Measurements from ENCODE around the gene MAX.
A peak's percentile ranks its signal among the peaks of the same experiment; 100 is the strongest.

Gene MAX

DNA sequence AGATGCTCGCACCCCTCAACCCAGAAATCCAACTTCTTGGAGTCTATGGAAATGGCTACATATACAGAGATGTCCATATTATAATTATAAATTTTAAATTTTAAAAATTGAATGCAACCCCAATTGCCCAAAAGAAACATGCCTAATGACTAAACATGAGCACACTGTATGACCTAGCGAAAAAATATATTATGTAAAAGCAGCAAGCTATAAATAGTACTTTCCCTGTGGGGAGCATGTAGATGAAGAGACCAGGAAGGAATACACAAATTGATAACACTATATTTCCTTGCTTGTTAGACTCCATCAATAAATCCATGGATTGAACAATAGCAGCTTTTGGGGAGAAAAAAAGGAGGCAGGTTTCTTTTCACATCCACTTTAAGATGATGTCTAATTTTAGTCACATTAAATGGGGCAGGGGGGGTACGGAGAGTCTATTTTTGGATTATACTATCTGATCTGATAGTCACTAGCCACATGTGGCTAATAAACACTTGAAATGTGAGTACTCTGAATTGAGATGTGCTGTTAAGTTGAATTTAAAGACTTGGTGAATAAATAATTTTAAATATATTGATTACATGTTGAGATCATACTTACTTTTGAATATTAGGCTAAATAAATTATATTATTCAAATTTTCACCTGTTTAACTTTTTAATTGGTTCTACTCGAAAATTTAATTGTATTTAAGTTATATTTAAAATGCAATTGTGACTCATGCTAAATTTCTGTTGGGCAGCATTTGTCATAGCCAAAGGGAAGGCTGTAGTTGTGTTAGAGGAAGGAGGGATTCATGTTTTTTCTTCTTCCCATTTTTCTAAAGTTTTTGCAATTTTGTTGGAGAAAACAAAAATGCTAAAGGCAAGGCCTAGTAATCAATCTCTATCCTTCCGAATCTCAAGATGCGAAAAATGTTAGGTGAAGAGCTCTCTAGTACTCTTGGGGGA is 17.5 kb downstream of the MAX start (continued):
- TF ChIP-seq ZNF148 (tag by site-specific recombination; IDR thresholded peaks at IDR 0.05; ENCODE audit: borderline replicate concordance) (no peak), GLI2 (tag by site-specific recombination; IDR thresholded peaks at IDR 0.05; ENCODE audit: borderline replicate concordance, low read depth) (no peak), PRDM4 (tag by site-specific recombination; IDR thresholded peaks at IDR 0.05) (no peak)

GRCh38 chr14:65082930-65083329 is 19.4 kb downstream of the MAX start:
- ChIA-PET CTCF (no interaction called here), POLR2A (interaction anchor here (0.6 kb wide), 1 partner anchor 34 kb away, joined by 3 read pairs; no protein-coding TSS in a partner anchor)
- H3K36me3 ChIP-seq (ENCODE audit: control insufficient read depth in 2 of 2, insufficient read depth in 1 of 2, low read length in 2 of 2): peaks cover 23 to 85% of the 10 kb centered on the region in 2 experiments
- H3K9me3 ChIP-seq (ENCODE audit: control insufficient read depth, insufficient read depth, low read depth, low read length): no peaks in the 10 kb centered on the region
- no peaks in the 10 kb centered on the region for H3K4me1 ChIP-seq (ENCODE audit: control insufficient read depth, insufficient read depth, low read length)
- no peak overlapping the region for H3K27ac ChIP-seq (ENCODE audit: extremely low read depth, low read depth, low read length)
- TF ChIP-seq ZSCAN30 (tag by site-specific recombination; IDR thresholded peaks at IDR 0.05) (no peak), ZNF530 (tag by site-specific recombination; IDR thresholded peaks at IDR 0.05; ENCODE audit: low read depth) (no peak), ZNF544 (tag by site-specific recombination; IDR thresholded peaks at IDR 0.05) (no peak), ZNF146 (tag by site-specific recombination; IDR thresholded peaks at IDR 0.05) (no peak), ZNF274 (IDR thresholded peaks at IDR 0.05; ENCODE audit: low read length) (no peak), ZNF274 (tag by site-specific recombination; IDR thresholded peaks at IDR 0.05; ENCODE audit: borderline replicate concordance) (no peak), ZNF433 (tag by site-specific recombination; IDR thresholded peaks at IDR 0.05; ENCODE audit: low read depth) (no peak), SETDB1 (IDR thresholded peaks at IDR 0.05; ENCODE audit: insufficient read length, low read length) (no peak)
- no peak overlapping the region for H3K4me3 ChIP-seq (ENCODE audit: low read depth, low read length)

DNA sequence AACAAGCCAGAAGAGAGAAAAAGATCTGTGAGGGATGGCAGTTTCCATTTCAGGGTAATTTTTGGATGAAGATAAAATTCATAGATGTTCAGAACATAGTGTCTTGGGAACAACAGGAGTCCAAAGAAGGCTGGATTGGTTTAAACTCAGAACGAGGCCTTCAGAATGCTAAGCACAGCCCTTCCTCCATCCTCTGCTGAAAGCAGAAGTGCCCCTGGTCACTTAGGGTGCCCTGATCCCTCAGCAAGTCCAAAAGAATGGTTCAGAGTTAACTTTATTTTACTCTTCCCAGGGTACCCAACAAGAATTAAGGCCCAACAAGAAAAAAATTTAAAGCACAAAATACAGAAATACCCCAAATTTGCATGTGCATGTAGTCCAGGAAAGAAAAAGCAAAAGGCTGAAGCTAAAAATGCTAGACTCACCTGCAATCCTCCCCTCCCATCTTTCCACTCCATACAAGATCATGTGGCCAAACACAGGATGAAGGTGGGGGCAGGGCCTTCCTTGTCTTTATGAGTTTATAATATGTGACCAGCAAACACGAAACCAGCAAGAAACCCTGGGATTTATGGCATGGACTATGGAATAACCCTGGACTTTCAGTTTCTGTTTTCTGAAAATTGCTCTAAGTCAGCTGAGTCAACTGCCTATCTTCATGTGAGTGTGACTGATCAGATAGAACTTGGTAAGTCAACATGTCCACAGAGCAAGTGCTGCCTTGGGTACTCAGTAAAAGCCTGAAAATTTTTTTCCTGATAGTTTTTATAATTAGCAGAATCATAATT is 21.2 kb downstream of the MAX start:
- no peak overlapping the region for H3K4me3 ChIP-seq (ENCODE audit: low read depth, low read length)
- no peaks in the 10 kb centered on the region for H3K9me3 ChIP-seq (ENCODE audit: control insufficient read depth, insufficient read depth, low read depth, low read length)
- ChIA-PET CTCF (no interaction called here), POLR2A (no interaction called here)
- peaks cover 24 to 84% of the 10 kb centered on the region in 2 experiments for H3K36me3 ChIP-seq (ENCODE audit: control insufficient read depth in 2 of 2, insufficient read depth in 1 of 2, low read length in 2 of 2)
- no peak for TF ChIP-seq HOXC10 (CRISPR knock-in tag; IDR thresholded peaks at IDR 0.05)
- TF ChIP-seq ZBTB17 (tag by site-specific recombination; IDR thresholded peaks at IDR 0.05): 0 out of 2 replicates have a peak, but pooled peaks have one; percentile 23
- TF ChIP-seq ZNF404 (tag by site-specific recombination; IDR thresholded peaks at IDR 0.05): no peak
- no peak for TF ChIP-seq SALL2 (tag by site-specific recombination; IDR thresholded peaks at IDR 0.05; ENCODE audit: borderline replicate concordance)
- TF ChIP-seq ZNF394 (tag by site-specific recombination; IDR thresholded peaks at IDR 0.05; ENCODE audit: borderline replicate concordance): no peak
- no peaks in the 10 kb centered on the region for H3K4me1 ChIP-seq (ENCODE audit: control insufficient read depth, insufficient read depth, low read length)
- H3K27ac ChIP-seq (ENCODE audit: extremely low read depth, low read depth, low read length): no peak overlapping the region
